ENCODE data around the gene GFY. TPM values are rescaled to one million over a fixed set of nuclear protein-coding genes. Genes with fewer than 3 reads are reported as not detected.

The GFY gene, protein sequence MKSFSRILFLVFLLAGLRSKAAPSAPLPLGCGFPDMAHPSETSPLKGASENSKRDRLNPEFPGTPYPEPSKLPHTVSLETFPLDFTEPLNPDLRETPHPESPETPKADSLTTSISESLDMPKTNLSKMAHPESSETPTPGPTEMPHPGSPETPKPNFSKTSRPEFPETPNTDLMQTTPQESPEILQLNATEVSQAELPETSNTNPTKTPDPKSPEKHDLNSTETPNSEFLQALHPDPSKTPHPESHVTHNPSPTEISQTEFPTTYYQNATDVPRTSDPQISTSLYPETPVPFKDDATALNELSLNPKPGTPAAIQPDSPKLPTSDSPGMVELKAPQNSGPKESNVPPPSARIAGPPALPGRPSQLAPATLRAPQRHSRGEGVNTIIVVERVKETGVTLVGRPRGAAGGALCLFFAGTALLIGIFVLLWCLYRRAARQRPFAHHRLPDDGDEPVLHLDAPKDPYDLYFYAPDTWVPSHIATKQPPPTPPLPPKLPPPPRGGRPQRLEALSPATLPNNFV
- not detected in 2 replicates for total RNA-seq

DNA sequence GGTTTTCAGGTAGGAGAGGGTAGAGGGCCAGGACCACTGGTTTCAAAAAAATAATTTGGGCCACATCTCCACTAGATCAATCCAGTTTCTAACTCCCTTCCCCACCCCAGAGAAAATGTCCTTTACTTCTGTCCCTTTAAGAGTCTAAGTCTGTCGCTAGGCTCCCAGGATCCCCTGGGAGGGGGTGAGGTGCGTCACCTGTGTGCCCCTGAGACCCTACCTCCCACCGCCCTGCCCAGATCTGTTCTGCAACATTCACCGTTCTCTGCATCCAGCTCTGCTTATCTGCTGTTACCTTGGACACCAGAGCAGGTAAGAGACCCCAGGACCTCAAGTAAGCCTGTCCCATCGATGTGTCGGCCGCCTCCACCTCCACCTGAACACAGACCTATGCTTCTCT is at the start of gene GFY:
TSS of gene GFY (plus strand) at position 211 of the 400 bp plus-strand sequence. CDS start 1,043 bp downstream, outside the sequence.
- DNase-seq (ENCODE audit: low read depth, low spot score) = no peak

- DNase-seq (ENCODE audit: low read depth, low spot score) = no peak
These were observed 46.7 kb upstream of the GFY start for GRCh38 chr19:49378512-49378911.

DNA sequence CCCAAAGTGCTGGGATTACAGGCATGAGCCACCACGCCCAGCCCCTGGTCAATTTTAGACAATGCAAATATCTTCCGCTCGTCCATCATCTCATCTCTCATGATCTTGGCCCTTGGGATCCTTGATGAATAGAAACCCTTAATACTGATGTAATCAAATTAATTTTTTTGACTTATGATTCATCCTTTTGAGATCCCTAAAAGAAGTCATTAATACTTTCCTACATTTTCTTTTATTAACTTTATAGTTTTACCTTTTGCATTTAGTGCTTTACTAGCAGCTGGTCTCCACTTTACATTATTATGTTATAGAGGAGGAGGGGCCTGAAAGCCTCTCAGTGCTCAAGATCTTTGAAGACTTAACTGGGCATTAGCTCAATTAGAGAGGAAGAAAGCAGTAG is 44.8 kb upstream of the GFY start:
- no peak for DNase-seq (ENCODE audit: low read depth, low spot score)

- no peak for DNase-seq (ENCODE audit: low read depth, low spot score)
These were observed 42.5 kb upstream of the GFY start for GRCh38 chr19:49382639-49383038.

- DNase-seq (ENCODE audit: low read depth, low spot score) = no peak
These were observed 41.6 kb upstream of the GFY start for GRCh38 chr19:49383599-49383998.

- DNase-seq (ENCODE audit: low read depth, low spot score) = no peak
These were observed 37.2 kb upstream of the GFY start, which contains the start of gene KASH5 for GRCh38 chr19:49387936-49388372. TSS of gene KASH5 (plus strand) at chr19:49388249. CDS start at chr19:49390884, 2,635 bp downstream.

DNA sequence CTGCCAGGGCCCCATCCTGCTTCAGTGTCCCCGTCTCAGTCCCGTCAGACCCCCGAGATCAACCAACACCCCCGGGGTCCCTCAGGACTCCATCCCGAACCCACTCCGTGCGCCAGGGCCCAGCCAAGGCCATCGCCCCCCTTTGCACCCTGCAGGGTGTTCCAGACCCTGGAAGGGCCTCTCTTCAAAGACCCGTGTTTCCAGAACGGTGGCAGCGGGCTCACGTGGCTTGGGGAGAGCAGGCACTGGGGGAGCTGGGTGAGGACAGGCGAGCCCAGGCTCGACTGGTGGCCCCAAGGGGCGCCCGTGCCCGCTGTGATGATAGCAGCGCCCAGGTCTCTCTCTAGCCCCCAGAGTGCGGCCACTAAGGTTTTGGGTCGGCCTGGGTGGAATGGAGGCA is 35.8 kb upstream of the GFY start:
- no peak for DNase-seq (ENCODE audit: low read depth, low spot score)

DNA sequence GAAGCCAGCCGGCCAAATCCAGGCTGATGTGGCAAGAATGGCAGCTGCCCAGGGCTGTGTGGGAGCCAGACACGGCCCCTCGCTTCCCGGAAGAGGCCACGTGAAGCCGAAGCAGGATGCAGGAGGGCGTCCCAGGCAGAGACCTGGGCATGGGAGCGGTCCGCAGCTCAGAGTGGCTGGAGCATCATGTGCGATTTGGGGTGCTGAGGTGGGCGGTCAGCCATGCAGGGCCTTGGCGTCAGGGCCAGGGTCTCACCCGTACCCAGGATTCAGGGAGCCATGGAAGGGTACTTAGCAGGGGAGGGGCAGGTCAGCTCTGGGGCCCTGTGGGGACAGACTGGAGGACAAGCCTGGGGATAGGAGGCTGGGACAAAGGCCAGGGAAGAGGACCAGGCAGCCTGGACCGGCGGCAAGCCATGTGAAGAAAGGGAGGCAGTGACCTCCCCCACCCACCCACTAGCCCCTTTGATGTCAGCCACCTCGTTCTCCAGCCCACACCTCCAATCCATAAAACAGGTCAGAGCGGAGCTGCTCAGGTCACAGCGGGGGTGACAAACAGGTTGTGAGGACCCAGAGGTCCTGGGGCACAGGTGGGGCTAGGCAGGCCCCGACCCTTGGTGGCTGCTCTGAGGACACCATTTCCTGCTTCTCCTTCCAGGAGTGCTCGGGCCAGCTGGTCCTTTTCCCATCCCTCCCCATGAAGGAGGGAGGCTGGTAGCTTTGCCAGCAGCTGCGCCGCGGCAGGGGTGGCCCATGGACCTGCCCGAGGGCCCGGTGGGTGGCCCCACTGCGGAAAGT is 34.9 kb upstream of the GFY start:
- DNase-seq (ENCODE audit: low read depth, low spot score) = no peak

DNA sequence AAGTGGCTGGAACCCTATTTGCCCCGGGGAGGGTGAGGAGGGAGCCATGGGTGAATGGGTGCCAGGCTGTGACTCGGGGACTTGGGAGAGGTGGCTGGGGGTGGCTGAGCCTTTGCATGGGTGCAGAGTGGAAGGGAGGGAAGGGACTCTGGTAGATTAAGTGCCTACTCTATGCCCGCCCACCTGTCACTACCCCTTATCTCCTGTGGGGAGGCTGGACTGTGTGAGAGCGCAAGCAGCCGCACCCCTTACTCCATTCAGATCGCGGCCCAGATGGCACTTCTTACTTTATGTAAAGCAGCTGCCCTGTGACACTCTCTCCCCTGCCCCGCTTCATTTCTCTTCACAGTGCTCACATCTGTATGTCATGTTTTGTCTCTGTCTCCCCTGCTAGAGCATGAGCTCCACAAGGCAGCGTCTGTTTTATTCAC is 34.2 kb upstream of the GFY start:
- no peak for DNase-seq (ENCODE audit: low read depth, low spot score)

- no peak for DNase-seq (ENCODE audit: low read depth, low spot score)
These were observed 33.4 kb upstream of the GFY start for GRCh38 chr19:49391581-49392399.

DNA sequence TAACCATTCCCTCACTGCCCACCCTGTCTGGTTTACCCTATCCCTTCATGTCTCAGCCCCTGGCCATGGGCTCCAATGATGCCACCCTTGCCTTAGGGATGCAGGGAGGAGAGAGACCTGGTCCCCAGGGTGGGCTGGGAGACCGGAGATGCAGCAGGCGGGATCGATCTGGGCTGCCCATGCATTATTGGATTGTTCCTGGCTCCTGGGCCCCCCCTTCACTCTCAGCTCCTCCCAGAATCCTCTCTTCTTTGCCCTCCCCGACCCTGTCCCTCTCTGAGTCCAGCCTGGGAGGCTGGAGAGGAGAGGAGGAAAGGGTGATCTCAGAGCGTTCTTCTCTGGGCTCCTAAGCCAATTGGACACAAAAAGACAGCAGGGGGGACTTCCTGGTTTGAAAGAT is 31.3 kb upstream of the GFY start:
- no peak for DNase-seq (ENCODE audit: low read depth, low spot score)

- DNase-seq (ENCODE audit: low read depth, low spot score) = no peak
These were observed 29.4 kb upstream of the GFY start for GRCh38 chr19:49395581-49396407.

GRCh38 chr19:49396738-49397505 is 28.3 kb upstream of the GFY start:
- no peak for DNase-seq (ENCODE audit: low read depth, low spot score)

DNA sequence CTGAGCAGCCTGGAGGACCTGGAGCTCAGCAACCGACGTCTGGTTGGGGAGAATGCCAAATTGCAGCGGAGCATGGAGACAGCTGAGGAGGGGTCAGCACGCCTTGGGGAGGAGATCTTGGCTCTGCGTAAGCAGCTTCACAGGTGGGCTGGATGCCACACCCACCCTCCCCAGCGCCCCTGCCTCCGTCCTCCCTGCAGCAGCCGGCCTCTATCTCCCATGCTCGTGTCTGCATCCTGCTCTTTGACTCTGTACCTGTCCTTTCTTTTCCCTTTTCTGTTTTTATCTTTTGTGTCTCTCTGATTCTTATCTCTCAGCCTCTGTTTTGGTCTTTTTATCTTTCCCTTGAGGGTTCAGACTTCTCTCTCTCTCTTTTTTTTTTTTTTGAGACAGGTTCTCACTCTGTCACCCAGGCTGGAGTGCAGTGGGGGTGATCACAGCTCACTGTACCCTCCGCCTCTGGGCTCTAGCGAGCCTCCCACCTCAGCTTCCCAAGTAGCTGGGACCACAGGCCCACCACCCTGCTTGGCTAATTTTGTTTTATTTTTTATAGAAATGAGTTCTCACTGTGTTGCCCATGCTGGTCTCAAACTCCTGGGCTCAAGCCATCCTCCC is 27.1 kb upstream of the GFY start:
- no peak for DNase-seq (ENCODE audit: low read depth, low spot score)

- no peak for DNase-seq (ENCODE audit: low read depth, low spot score)
These were observed 26.3 kb upstream of the GFY start for GRCh38 chr19:49398931-49399330.

- no peak for DNase-seq (ENCODE audit: low read depth, low spot score)
These were observed 25.2 kb upstream of the GFY start for GRCh38 chr19:49400029-49400428.

GRCh38 chr19:49403404-49404187 is 21.6 kb upstream of the GFY start:
- DNase-seq (ENCODE audit: low read depth, low spot score) = no peak

GRCh38 chr19:49407079-49407478 is 18.1 kb upstream of the GFY start:
- DNase-seq (ENCODE audit: low read depth, low spot score) = no peak

All from pulmonary artery endothelial cell (primary cell).